Liver (tissue), 9 donors: ENCODE data around the gene CASR. TPM values are rescaled to one million over a fixed set of nuclear protein-coding genes. Genes with fewer than 3 reads are reported as not detected.
A peak's percentile ranks its signal among the peaks of the same experiment; 100 is the strongest.

Source experiments
- DNase-seq: peaks from one replicate; pipeline ENCODE4 v3.0.0-alpha.2; 2017; ENCODE audit warnings: low spot score
- H3K27ac ChIP-seq, 2 donors: one replicate each; pipeline ENCODE4 v1.7.0; 2013; ENCODE audit warnings: inconsistent platforms in 2 of 2, low read length in 2 of 2, control low read depth in 1 of 2, low read depth in 1 of 2, mild to moderate bottlenecking in 1 of 2
- H3K27me3 ChIP-seq, 4 donors: one replicate each; pipeline versions ENCODE4 v1.6.1 to v1.7.0; 2013; ENCODE audit warnings: low read length in 3 of 4, inconsistent platforms in 1 of 4, mild to moderate bottlenecking in 1 of 4, moderate library complexity in 1 of 4; ENCODE audit not compliant: control insufficient read depth in 4 of 4, insufficient read depth in 4 of 4
- H3K36me3 ChIP-seq, 4 donors: one replicate each; pipeline versions ENCODE4 v1.6.1 to v1.7.0; 2013; ENCODE audit warnings: low read length in 3 of 4, mild to moderate bottlenecking in 3 of 4, low read depth in 1 of 4, moderate library complexity in 1 of 4; ENCODE audit not compliant: control insufficient read depth in 4 of 4, insufficient read depth in 3 of 4
- H3K4me1 ChIP-seq, 4 donors: one replicate each; pipeline versions ENCODE4 v1.6.1 to v1.7.0; 2013; ENCODE audit warnings: low read length in 3 of 4, mild to moderate bottlenecking in 3 of 4, moderate library complexity in 1 of 4; ENCODE audit not compliant: control insufficient read depth in 4 of 4, insufficient read depth in 4 of 4
- H3K4me3 ChIP-seq, 3 donors: one replicate each; pipeline versions ENCODE4 v1.6.1 to v1.7.0; 2013; ENCODE audit warnings: low read length in 3 of 3, control low read depth in 1 of 3, low read depth in 1 of 3, mild to moderate bottlenecking in 1 of 3
- H3K9ac ChIP-seq, 2 donors: one replicate each; pipeline ENCODE4 v1.7.0; 2013; ENCODE audit warnings: low read length in 2 of 2, mild to moderate bottlenecking in 2 of 2, moderate library complexity in 2 of 2, control low read depth in 1 of 2, low read depth in 1 of 2
- H3K9me3 ChIP-seq, 4 donors: one replicate each; pipeline versions ENCODE4 v1.6.1 to v1.7.0; 2013; ENCODE audit warnings: low read length in 3 of 4; ENCODE audit not compliant: control insufficient read depth in 4 of 4
- EGR1 ChIP-seq, 2 donors: IDR thresholded peaks; 2 replicates each; pipeline ENCODE4 v1.6.1; 2016 to 2018; ENCODE audit warnings: antibody characterized with exemption in 2 of 2, low read depth in 2 of 2
- FOXA1 ChIP-seq: IDR thresholded peaks from 2 replicates; pipeline ENCODE4 v1.6.1; 2016; ENCODE audit warnings: antibody characterized with exemption
- FOXA2 ChIP-seq: IDR thresholded peaks from 2 replicates; pipeline ENCODE4 v1.6.1; 2016; ENCODE audit warnings: antibody characterized with exemption
- HNF4A ChIP-seq, 2 donors: conservative IDR thresholded peaks; 2 replicates each; pipeline ENCODE4 v1.6.1; 2016; ENCODE audit warnings: antibody characterized with exemption in 2 of 2, mild to moderate bottlenecking in 2 of 2
- HNF4G ChIP-seq: IDR thresholded peaks from 2 replicates; pipeline ENCODE4 v1.6.1; 2016; ENCODE audit warnings: antibody characterized with exemption
- JUND ChIP-seq, 2 donors: IDR thresholded peaks; 2 replicates each; pipeline ENCODE4 v1.6.1; 2016; ENCODE audit warnings: antibody characterized with exemption in 2 of 2
- NR2F2 ChIP-seq: IDR thresholded peaks from 2 replicates; pipeline ENCODE4 v1.6.1; 2016; ENCODE audit warnings: antibody characterized with exemption
- RAD21 ChIP-seq, 2 donors: IDR thresholded peaks; 2 replicates each; pipeline ENCODE4 v1.6.1; 2016; ENCODE audit warnings: antibody characterized with exemption in 2 of 2, mild to moderate bottlenecking in 2 of 2
- RXRA ChIP-seq, 2 donors: IDR thresholded peaks; 2 replicates each; pipeline ENCODE4 v1.6.1; 2017 to 2018; ENCODE audit warnings: antibody characterized with exemption in 2 of 2, mild to moderate bottlenecking in 1 of 2
- SP1 ChIP-seq: IDR thresholded peaks from 2 replicates; pipeline ENCODE4 v1.6.1; 2018; ENCODE audit warnings: antibody characterized with exemption, mild to moderate bottlenecking
- TAF1 ChIP-seq: conservative IDR thresholded peaks from 2 replicates; pipeline ENCODE4 v1.6.1; 2016; ENCODE audit warnings: antibody characterized with exemption, mild to moderate bottlenecking
- YY1 ChIP-seq: IDR thresholded peaks from 2 replicates; pipeline ENCODE4 v1.6.1; 2016; ENCODE audit warnings: antibody characterized with exemption, mild to moderate bottlenecking
- WGBS: extraction: QIAGEN DNeasy Blood & Tissue Kit; methylation state at CpG from one replicate; pipeline ENCODE4 v1.1.7; 2013; 5-methylcytosine and 5-hydroxymethylcytosine counted together
- polyA plus RNA-seq, 2 donors: library from polyadenylated mRNA; stranded (reverse) in 1 of 2; unstranded in 1 of 2; fragments of 200-250 nt in 1 of 2; fragments of >200 nt in 1 of 2; fragmentation: Nextera tagmentation in 1 of 2; extraction: Ambion mirVana in 1 of 2; gene quantifications; one replicate each; pipeline versions ENCODE4 v1.2.1 to v1.2.3, GENCODE V29; 2013 to 2015
- total RNA-seq, 2 donors: library from RNA; depleted of rRNA; stranded (reverse); fragments of >200 nt; gene quantifications; one replicate each; pipeline ENCODE4 v1.2.3, GENCODE V29; 2014
- TF ChIP-seq, protein P1 (sequence below): IDR thresholded peaks from 2 replicates; pipeline ENCODE4 v1.6.1; 2016; ENCODE audit warnings: antibody characterized with exemption
- TF ChIP-seq, protein P2 (sequence below): IDR thresholded peaks from 2 replicates; pipeline ENCODE4 v1.6.1; 2016; ENCODE audit warnings: antibody characterized with exemption
- TF ChIP-seq, protein P3 (sequence below): fragments of 150-350 bp; IDR thresholded peaks from 2 replicates; pipeline ENCODE4 v1.5.1; 2017; ENCODE audit warnings: improper control_type of control experiment, low read depth, low read length; ENCODE audit not compliant: missing input control
- TF ChIP-seq, protein P4 (sequence below): IDR thresholded peaks from 2 replicates; pipeline ENCODE4 v1.6.1; 2016; ENCODE audit warnings: antibody characterized with exemption, mild to moderate bottlenecking
- donor health status: healthy.
- donor health status: healthy.
- donor health status: healthy.
- donor health status: healthy.
- donor health status: healthy.

Gene CASR, protein sequence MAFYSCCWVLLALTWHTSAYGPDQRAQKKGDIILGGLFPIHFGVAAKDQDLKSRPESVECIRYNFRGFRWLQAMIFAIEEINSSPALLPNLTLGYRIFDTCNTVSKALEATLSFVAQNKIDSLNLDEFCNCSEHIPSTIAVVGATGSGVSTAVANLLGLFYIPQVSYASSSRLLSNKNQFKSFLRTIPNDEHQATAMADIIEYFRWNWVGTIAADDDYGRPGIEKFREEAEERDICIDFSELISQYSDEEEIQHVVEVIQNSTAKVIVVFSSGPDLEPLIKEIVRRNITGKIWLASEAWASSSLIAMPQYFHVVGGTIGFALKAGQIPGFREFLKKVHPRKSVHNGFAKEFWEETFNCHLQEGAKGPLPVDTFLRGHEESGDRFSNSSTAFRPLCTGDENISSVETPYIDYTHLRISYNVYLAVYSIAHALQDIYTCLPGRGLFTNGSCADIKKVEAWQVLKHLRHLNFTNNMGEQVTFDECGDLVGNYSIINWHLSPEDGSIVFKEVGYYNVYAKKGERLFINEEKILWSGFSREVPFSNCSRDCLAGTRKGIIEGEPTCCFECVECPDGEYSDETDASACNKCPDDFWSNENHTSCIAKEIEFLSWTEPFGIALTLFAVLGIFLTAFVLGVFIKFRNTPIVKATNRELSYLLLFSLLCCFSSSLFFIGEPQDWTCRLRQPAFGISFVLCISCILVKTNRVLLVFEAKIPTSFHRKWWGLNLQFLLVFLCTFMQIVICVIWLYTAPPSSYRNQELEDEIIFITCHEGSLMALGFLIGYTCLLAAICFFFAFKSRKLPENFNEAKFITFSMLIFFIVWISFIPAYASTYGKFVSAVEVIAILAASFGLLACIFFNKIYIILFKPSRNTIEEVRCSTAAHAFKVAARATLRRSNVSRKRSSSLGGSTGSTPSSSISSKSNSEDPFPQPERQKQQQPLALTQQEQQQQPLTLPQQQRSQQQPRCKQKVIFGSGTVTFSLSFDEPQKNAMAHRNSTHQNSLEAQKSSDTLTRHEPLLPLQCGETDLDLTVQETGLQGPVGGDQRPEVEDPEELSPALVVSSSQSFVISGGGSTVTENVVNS
- under 1 TPM; 0.05 to 0.17 TPM for total RNA-seq
- polyA plus RNA-seq, result under 1 TPM; 0.12 to 0.29 TPM

DNA sequence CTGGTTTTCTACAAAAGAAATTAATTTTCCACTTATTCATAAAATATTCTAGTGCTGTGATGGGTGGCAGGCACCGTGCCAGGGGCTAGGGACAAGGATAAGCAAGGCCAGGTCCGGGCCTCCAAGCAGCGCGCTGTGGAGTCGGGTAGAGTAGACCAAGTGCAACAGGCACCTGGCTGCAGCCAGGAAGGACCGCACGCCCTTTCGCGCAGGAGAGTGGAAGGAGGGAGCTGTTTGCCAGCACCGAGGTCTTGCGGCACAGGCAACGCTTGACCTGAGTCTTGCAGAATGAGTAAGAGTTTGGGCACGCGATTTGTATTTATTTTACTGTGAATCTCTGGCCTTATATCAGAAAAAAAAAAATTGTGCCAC is at the start of gene CASR:
TSS of gene CASR (plus strand) at position 148 of the 372 bp plus-strand sequence. CDS start 70,522 bp downstream, outside the sequence.
- peak within 1 kb of the TSS in 2 of 3 donors; percentile 17 to 39 for H3K4me3 ChIP-seq
- H3K36me3 ChIP-seq, result no peaks in the 10 kb centered on the region
- H3K9me3 ChIP-seq, result peaks cover 0 to 3% (median 0%) of the 10 kb centered on the region in 4 donors
- TF ChIP-seq EGR1 (IDR thresholded peaks at IDR 0.05; ENCODE audit: low read depth in 2 of 2) (no peak), HNF4G (no peak), NR2F2 (no peak), FOXA2 (no peak), YY1 (no peak), HNF4A (conservative IDR thresholded peaks at IDR 0.05) (no peak), FOXA1 (no peak), RAD21 (IDR thresholded peaks at IDR 0.05) (no peak), JUND (IDR thresholded peaks at IDR 0.05) (no peak), RXRA (IDR thresholded peaks at IDR 0.05) (no peak), SP1 (no peak), TAF1 (no peak)
- TF ChIP-seq, protein P1, sequence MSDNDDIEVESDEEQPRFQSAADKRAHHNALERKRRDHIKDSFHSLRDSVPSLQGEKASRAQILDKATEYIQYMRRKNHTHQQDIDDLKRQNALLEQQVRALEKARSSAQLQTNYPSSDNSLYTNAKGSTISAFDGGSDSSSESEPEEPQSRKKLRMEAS, result no peak
- TF ChIP-seq, protein P2, sequence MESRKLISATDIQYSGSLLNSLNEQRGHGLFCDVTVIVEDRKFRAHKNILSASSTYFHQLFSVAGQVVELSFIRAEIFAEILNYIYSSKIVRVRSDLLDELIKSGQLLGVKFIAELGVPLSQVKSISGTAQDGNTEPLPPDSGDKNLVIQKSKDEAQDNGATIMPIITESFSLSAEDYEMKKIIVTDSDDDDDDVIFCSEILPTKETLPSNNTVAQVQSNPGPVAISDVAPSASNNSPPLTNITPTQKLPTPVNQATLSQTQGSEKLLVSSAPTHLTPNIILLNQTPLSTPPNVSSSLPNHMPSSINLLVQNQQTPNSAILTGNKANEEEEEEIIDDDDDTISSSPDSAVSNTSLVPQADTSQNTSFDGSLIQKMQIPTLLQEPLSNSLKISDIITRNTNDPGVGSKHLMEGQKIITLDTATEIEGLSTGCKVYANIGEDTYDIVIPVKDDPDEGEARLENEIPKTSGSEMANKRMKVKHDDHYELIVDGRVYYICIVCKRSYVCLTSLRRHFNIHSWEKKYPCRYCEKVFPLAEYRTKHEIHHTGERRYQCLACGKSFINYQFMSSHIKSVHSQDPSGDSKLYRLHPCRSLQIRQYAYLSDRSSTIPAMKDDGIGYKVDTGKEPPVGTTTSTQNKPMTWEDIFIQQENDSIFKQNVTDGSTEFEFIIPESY, result no peak
- TF ChIP-seq, protein P3, sequence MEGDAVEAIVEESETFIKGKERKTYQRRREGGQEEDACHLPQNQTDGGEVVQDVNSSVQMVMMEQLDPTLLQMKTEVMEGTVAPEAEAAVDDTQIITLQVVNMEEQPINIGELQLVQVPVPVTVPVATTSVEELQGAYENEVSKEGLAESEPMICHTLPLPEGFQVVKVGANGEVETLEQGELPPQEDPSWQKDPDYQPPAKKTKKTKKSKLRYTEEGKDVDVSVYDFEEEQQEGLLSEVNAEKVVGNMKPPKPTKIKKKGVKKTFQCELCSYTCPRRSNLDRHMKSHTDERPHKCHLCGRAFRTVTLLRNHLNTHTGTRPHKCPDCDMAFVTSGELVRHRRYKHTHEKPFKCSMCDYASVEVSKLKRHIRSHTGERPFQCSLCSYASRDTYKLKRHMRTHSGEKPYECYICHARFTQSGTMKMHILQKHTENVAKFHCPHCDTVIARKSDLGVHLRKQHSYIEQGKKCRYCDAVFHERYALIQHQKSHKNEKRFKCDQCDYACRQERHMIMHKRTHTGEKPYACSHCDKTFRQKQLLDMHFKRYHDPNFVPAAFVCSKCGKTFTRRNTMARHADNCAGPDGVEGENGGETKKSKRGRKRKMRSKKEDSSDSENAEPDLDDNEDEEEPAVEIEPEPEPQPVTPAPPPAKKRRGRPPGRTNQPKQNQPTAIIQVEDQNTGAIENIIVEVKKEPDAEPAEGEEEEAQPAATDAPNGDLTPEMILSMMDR, result no peak
- TF ChIP-seq, protein P4, sequence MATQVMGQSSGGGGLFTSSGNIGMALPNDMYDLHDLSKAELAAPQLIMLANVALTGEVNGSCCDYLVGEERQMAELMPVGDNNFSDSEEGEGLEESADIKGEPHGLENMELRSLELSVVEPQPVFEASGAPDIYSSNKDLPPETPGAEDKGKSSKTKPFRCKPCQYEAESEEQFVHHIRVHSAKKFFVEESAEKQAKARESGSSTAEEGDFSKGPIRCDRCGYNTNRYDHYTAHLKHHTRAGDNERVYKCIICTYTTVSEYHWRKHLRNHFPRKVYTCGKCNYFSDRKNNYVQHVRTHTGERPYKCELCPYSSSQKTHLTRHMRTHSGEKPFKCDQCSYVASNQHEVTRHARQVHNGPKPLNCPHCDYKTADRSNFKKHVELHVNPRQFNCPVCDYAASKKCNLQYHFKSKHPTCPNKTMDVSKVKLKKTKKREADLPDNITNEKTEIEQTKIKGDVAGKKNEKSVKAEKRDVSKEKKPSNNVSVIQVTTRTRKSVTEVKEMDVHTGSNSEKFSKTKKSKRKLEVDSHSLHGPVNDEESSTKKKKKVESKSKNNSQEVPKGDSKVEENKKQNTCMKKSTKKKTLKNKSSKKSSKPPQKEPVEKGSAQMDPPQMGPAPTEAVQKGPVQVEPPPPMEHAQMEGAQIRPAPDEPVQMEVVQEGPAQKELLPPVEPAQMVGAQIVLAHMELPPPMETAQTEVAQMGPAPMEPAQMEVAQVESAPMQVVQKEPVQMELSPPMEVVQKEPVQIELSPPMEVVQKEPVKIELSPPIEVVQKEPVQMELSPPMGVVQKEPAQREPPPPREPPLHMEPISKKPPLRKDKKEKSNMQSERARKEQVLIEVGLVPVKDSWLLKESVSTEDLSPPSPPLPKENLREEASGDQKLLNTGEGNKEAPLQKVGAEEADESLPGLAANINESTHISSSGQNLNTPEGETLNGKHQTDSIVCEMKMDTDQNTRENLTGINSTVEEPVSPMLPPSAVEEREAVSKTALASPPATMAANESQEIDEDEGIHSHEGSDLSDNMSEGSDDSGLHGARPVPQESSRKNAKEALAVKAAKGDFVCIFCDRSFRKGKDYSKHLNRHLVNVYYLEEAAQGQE, result no peak
- 11% methylated on average over 14 of the region's 14 CpGs for WGBS
- H3K9ac ChIP-seq, result no peak within 1 kb of the TSS
- no peak within 1 kb of the TSS for H3K27ac ChIP-seq
- peaks cover 3 to 5% (median 4%) of the 10 kb centered on the region in 4 donors for H3K27me3 ChIP-seq
- H3K4me1 ChIP-seq, result peaks cover 3 to 7% (median 5%) of the 10 kb centered on the region in 4 donors
- DNase-seq, result no peak
